ENCODE measurements around the gene SLC35E4.
"Not testable (repeated sequence)": the region's sequence is repeated elsewhere in the genome, so short reads cannot be mapped to it uniquely, and the experiment has no call there.

SLC35E4 gene

DNA sequence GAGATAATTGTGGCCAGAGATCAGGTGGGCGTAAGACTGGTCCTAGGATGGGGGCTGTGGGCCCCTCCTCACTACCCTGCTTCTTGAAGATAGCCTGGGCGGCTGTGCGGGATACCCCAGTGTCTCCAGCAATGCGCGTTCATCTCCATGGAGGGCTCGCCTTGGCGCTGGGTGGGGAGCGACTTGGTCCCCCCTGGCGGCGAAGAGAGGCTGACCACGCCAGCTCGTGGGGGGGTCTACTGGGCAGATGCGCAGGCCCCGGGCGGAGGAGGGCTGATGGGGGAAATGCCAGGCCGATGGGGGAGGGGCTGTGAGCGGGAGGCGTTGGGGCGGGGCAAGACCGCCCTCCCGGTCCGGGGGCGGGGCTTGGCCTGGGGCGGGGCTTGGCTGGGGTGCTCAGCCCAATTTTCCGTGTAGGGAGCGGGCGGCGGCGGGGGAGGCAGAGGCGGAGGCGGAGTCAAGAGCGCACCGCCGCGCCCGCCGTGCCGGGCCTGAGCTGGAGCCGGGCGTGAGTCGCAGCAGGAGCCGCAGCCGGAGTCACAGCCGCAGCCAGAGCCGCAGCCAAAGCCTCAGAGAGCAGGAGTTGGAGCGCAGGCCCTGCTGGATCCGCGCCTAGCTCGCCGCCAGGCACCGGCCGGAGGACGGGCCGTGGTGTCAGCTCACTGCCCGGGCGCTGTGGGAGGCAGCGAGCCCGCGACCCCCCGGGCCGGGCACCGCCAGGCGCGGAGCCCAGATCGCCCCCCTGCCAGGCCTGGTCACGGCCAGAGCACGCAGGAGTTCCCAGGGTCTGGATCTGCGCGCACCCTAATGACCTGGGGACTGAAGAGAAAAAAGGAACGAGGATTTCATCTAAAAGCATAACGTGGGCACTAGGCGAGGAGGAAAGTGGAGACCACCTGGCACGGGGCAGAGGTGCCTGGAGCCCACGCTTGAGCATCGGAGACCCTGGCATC, at the start of gene SLC35E4:
TSS of gene SLC35E4 (plus strand) at position 509 of the 953 bp plus-strand sequence. CDS start 670 bp downstream, outside the sequence.
- peaks cover 3% of the 10 kb centered on the region for H3K9me3 Mint-ChIP-seq
- ATAC-seq = peak; percentile 89
- no peaks in the 10 kb centered on the region for H3K27me3 Mint-ChIP-seq
- H3K27ac Mint-ChIP-seq = peak within 1 kb of the TSS; percentile 83
- H3K4me1 Mint-ChIP-seq = peaks cover 25% of the 10 kb centered on the region
- peak within 1 kb of the TSS; percentile 82 for H3K4me3 Mint-ChIP-seq
- H3K36me3 Mint-ChIP-seq = peaks cover 6% of the 10 kb centered on the region

GRCh38 chr22:30586414-30586813, 49.2 kb upstream of the SLC35E4 start:
- Mint-ChIP-seq H3K4me3 (no peak overlapping the region), H3K27ac (no peak overlapping the region), H3K27me3 (no peaks in the 10 kb centered on the region), H3K4me1 (no peaks in the 10 kb centered on the region), H3K36me3 (peaks cover 76% of the 10 kb centered on the region), H3K9me3 (no peaks in the 10 kb centered on the region)
- no peak for ATAC-seq

DNA sequence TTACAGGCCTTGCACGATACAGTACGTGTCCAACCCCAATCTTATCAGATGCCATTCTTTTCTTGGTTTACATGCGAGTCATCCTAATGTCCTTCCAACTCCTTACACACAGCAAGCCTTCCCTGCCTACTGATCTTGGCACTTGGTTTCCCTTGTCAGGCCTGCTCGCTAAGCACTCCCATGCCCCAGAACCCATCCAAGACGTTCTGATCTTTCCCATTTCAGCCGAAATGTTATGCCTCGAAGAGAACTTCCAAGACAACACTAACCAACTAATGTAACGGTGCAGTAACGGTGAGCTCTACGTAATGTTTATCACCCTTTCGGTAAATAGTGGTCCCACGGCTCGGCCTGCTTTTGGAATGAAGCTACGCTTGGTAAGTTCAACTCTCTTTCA, 44.4 kb upstream of the SLC35E4 start:
- no peak for ATAC-seq
- Mint-ChIP-seq H3K4me1 (no peaks in the 10 kb centered on the region), H3K9me3 (no peaks in the 10 kb centered on the region), H3K27me3 (no peaks in the 10 kb centered on the region), H3K27ac (no peak overlapping the region), H3K4me3 (no peak overlapping the region), H3K36me3 (peaks cover 32% of the 10 kb centered on the region)

DNA sequence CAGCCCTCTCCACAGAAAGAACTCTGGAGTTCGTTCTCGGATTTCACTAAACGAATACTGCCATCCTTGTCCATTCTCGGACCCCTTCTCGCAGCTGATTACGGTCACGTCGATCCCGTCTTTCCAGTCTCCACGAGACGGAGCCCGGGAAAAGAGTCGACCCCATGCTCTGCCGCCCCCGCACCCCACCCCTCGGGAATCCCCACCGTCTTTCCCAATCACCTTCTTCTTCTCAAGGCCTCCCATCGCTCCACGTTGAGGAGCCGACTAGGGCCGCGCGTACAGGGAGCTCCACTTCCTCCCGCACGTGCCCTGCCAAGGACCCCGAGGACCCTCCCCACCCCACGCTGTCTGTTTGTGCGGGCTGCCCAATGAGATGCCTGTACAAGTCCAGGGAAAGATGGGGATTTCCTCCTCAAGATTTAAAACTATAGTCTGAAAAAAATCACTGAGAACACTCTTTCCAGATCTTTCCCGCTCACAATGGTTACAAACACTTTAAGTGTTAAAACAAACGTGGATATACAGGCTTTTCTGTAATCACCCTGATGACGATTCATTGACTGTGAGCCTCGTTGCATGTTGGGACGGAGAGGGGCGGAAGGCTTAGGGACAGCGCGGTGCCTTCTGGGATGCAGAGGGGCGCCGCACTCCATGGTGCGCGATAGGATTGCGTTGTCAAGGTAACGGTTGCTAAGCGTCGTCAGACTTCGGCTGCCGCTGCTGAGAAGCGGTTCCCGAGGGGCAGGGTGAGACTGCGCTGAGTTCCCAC, 43.8 kb upstream of the SLC35E4 start, which contains the start of gene PES1:
TSS of gene PES1 (minus strand) at position 323 of the 772 bp plus-strand sequence. CDS start at position 246, 77 bp downstream.
- Mint-ChIP-seq H3K4me3 (no peak within 1 kb of the TSS), H3K27ac (no peak within 1 kb of the TSS), H3K9me3 (no peaks in the 10 kb centered on the region), H3K4me1 (no peaks in the 10 kb centered on the region), H3K27me3 (no peaks in the 10 kb centered on the region), H3K36me3 (peaks cover 26% of the 10 kb centered on the region)
- ATAC-seq = peak; percentile 100

- not testable (repeated sequence) for H3K4me1 Mint-ChIP-seq, H3K27ac Mint-ChIP-seq, H3K4me3 Mint-ChIP-seq, H3K9me3 Mint-ChIP-seq, ATAC-seq, H3K27me3 Mint-ChIP-seq
- peaks cover 21% of the 10 kb centered on the region for H3K36me3 Mint-ChIP-seq
Measured at GRCh38 chr22:30592360-30592713, 43.2 kb upstream of the SLC35E4 start.

DNA sequence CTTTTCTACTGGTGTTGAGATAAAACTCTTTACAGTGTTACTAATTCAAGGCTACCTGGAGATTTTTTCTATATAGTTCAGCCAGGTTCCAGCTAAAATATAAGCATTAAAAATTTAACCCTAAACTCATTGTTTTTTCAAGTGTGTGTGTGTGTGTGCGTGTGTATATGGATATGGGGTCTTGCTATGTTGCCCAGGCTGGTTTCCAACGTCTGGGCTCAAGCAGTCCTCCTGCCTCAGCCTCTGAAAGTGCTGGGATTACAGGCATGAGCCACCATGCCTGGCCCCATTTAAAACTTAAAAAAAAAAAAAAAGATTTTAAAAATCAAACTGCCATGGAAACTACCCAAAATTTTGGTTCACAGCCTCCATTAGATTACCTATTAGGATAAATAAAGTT, 39.4 kb upstream of the SLC35E4 start:
- Mint-ChIP-seq H3K36me3 (no peaks in the 10 kb centered on the region), H3K4me3 (no peak overlapping the region), H3K27ac (no peak overlapping the region), H3K9me3 (no peaks in the 10 kb centered on the region), H3K4me1 (no peaks in the 10 kb centered on the region), H3K27me3 (no peaks in the 10 kb centered on the region)
- ATAC-seq = no peak

- no peak overlapping the region for H3K27ac Mint-ChIP-seq
- H3K4me3 Mint-ChIP-seq = no peak overlapping the region
- H3K9me3 Mint-ChIP-seq = no peaks in the 10 kb centered on the region
- ATAC-seq = no peak
- H3K36me3 Mint-ChIP-seq = no peaks in the 10 kb centered on the region
- no peaks in the 10 kb centered on the region for H3K27me3 Mint-ChIP-seq
- H3K4me1 Mint-ChIP-seq = peaks cover under 1% of the 10 kb centered on the region
Measured at GRCh38 chr22:30596886-30597285, 38.7 kb upstream of the SLC35E4 start.

GRCh38 chr22:30598986-30599385, 36.6 kb upstream of the SLC35E4 start:
- H3K27me3 Mint-ChIP-seq = no peaks in the 10 kb centered on the region
- H3K4me1 Mint-ChIP-seq = peaks cover 8% of the 10 kb centered on the region

GRCh38 chr22:30600921-30601320, 34.7 kb upstream of the SLC35E4 start:
- H3K27ac Mint-ChIP-seq = no peak overlapping the region
- no peak for ATAC-seq
- H3K27me3 Mint-ChIP-seq = no peaks in the 10 kb centered on the region

More at GRCh38 chr22:30598986-30599385, 36.6 kb upstream of the SLC35E4 start:
- H3K36me3 Mint-ChIP-seq = no peaks in the 10 kb centered on the region
- no peaks in the 10 kb centered on the region for H3K9me3 Mint-ChIP-seq
- no peak overlapping the region for H3K4me3 Mint-ChIP-seq
- ATAC-seq = no peak
- no peak overlapping the region for H3K27ac Mint-ChIP-seq

DNA sequence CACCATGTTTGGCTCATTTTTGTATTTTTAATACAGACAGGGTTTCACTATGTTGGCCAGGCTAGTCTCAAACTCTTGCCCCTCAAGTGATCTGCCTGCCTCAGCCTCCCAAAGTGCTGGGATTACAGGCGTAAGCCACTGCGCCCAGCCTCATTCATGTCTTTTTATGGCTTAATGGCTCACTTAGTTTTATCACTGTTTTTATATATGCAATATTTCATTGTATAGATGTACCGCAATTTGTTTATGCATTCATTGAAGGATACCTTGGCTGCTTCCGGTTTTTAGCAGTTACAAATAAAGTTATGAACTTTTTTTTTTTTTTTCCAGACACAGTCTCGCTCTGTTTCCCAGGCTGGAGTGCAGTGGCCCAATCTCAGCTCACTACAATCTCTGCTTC, 34.1 kb upstream of the SLC35E4 start:
- no peak overlapping the region for H3K27ac Mint-ChIP-seq
- H3K9me3 Mint-ChIP-seq = no peaks in the 10 kb centered on the region
- H3K27me3 Mint-ChIP-seq = no peaks in the 10 kb centered on the region
- peaks cover 18% of the 10 kb centered on the region for H3K4me1 Mint-ChIP-seq
- H3K36me3 Mint-ChIP-seq = no peaks in the 10 kb centered on the region
- no peak for ATAC-seq
- no peak overlapping the region for H3K4me3 Mint-ChIP-seq

More at GRCh38 chr22:30600921-30601320, 34.7 kb upstream of the SLC35E4 start:
- Mint-ChIP-seq H3K4me1 (peaks cover 14% of the 10 kb centered on the region), H3K9me3 (no peaks in the 10 kb centered on the region), H3K4me3 (no peak overlapping the region), H3K36me3 (no peaks in the 10 kb centered on the region)

GRCh38 chr22:30602049-30602448, 33.5 kb upstream of the SLC35E4 start:
- Mint-ChIP-seq H3K27me3 (no peaks in the 10 kb centered on the region), H3K36me3 (no peaks in the 10 kb centered on the region), H3K27ac (peak overlapping the region; percentile 53), H3K4me1 (peaks cover 24% of the 10 kb centered on the region), H3K9me3 (no peaks in the 10 kb centered on the region), H3K4me3 (no peak overlapping the region)
- no peak for ATAC-seq

DNA sequence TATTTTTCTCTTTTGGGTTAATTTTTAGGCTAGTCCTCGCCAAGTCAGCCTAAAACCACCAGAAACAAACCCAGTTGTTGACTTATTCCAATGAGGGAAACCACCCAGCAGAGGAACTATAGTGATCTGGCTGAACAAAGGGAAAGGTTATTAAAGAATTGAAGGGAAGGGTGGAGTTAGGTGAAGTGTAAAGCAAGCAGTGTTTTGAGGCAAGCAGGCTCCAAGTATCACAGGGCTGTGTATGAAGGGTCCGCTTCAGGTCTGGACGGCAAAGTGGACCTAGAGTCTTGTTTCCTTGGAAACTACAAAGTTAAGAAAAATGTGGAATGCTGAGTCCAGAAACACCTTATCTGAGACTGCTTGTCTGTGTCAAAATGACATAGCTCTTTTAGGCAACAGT, 31.8 kb upstream of the SLC35E4 start:
- Mint-ChIP-seq H3K27ac (no peak overlapping the region), H3K36me3 (no peaks in the 10 kb centered on the region), H3K27me3 (no peaks in the 10 kb centered on the region), H3K4me3 (no peak overlapping the region), H3K4me1 (peaks cover 42% of the 10 kb centered on the region), H3K9me3 (no peaks in the 10 kb centered on the region)
- no peak for ATAC-seq

DNA sequence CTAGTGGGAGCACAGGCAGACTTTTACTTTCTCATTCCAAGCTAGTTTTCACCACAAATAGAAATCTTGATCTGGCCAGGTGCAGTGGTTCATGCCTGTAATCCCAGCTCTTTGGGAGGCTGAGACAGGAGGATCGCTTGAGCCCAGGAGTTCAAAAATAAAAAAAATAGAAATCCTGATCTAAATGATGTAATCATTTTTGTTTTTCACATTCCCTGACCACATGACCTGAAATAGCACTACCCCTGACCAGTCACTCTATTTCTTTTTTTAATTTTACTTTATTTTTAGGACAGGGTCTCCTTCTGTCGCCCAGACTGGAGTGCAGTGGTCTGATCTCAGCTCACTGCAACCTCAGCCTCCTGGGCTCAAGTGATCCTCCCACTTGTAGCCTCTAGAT, 30.9 kb upstream of the SLC35E4 start:
- Mint-ChIP-seq H3K9me3 (no peaks in the 10 kb centered on the region), H3K27ac (no peak overlapping the region), H3K27me3 (no peaks in the 10 kb centered on the region), H3K36me3 (no peaks in the 10 kb centered on the region), H3K4me1 (peaks cover 51% of the 10 kb centered on the region), H3K4me3 (no peak overlapping the region)
- ATAC-seq = no peak

DNA sequence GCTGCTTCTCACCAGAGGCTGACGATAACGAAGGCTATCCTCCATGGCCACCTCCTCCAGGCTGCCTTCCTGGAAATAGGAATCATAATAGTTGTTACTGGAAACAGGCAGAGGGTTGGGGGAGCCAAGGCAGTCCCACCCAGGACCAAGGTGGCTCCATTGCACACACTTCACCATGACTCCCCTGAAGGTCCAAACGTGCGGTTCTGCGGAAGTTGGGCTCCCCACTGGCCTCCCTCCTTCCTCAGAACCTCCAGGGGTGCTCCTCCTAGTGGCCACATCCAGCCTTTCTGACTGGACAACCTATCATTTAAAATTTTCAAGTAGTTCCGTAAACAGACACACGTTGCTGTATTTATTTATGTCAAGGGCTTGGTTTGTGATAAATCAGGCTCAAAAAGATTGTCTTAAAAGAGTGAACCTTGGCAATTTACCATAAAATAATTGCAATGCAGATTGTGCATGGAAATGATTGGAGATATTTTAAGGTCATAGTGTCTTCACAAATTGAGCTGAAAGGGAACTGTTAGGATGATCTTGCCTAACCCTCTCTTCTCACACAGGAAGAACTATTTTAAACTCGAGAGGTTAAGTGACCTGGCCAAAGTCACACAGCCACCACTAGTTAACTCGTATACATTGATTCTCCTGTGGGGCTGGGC, 30.0 kb upstream of the SLC35E4 start:
- Mint-ChIP-seq H3K36me3 (no peaks in the 10 kb centered on the region), H3K27ac (no peak overlapping the region), H3K4me3 (no peak overlapping the region), H3K4me1 (peaks cover 59% of the 10 kb centered on the region), H3K27me3 (no peaks in the 10 kb centered on the region), H3K9me3 (no peaks in the 10 kb centered on the region)
- no peak for ATAC-seq
